GM19240 (cell line): Measurements from ENCODE around the gene CALY.

Source experiments
- DNase-seq: peaks from one replicate; pipeline ENCODE4 v3.0.0; 2011; ENCODE audit warnings: low spot score; ENCODE audit not compliant: insufficient read length

The CALY gene

GRCh38 chr10:133351408-133352318, 15.0 kb upstream of the CALY start:
- DNase-seq, result no peak

DNA sequence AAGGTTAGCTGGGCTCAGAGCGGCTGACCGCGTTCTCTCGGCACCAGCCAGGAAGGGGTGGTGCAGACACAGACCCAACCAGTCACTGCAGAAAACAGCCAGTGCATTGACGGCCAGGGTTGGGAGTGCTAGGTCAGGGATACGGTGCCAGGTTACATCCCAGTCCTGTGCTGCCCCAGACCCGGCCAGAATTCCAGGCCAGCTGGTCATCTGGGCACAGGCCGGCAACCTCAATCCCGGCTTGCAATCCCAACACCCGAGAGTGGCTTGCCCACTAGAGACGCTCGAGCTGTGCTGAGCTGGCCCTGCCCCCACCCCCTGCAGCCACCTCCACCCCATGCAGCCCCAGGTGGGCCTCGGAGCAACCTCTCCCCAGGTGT, 14.2 kb upstream of the CALY start:
- DNase-seq, result no peak

GRCh38 chr10:133350283-133350949, 13.7 kb upstream of the CALY start:
- DNase-seq, result no peak

DNA sequence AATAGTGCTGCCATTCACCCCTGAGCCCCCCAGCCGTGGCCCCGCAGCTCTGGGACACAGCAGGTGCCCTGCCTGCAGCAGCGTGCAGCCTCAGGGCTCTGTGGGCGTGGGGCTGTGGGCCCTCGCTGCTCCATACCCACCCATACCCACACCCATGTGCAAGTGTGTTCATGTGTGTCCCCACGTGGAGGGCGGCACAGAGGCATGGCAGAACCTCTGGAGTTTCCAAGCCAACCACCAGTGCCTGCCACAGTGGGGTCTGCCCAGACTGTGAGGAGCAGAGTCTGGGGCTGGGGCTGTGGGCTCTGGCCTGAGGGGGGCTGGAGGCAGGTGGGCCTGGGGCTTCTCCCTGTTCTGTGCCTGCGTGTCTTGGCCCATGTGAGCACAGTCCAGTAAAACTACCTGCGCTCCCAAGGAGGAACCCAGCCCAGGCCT, 12.9 kb upstream of the CALY start:
- no peak for DNase-seq

- no peak for DNase-seq
Measured at GRCh38 chr10:133349160-133349568, 12.5 kb upstream of the CALY start.

- DNase-seq, result no peak
Measured at GRCh38 chr10:133347710-133348517, 11.2 kb upstream of the CALY start.

GRCh38 chr10:133346413-133346812, 9.7 kb upstream of the CALY start:
- no peak for DNase-seq

- no peak for DNase-seq
Measured at GRCh38 chr10:133344236-133344635, 7.5 kb upstream of the CALY start.

DNA sequence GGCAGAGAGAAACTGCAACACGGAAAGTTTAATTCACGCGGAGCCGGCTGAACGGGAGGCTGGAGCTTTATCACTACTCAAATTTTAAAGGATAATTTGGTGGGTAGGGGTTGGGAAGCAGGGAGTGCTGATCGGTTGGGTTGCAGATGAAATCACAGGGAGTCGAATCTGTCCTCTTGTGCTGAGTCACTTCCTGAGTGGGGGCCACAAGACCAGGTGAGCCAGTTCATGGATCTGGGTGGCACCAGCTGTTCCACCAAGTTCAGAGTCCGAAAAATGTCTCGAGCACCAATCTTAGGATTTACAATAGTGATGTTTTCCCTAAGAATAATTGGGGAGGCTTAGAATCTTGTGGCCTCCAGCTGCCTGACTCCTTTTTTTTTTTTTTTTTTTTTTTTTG, 6.9 kb upstream of the CALY start:
- no peak for DNase-seq

GRCh38 chr10:133342942-133343341, 6.2 kb upstream of the CALY start:
- DNase-seq, result no peak

GRCh38 chr10:133341983-133342382, 5.3 kb upstream of the CALY start:
- no peak for DNase-seq

GRCh38 chr10:133339708-133340380, 3.1 kb upstream of the CALY start:
- no peak for DNase-seq

- DNase-seq, result no peak
Measured at GRCh38 chr10:133338080-133339071, 1.7 kb upstream of the CALY start.

DNA sequence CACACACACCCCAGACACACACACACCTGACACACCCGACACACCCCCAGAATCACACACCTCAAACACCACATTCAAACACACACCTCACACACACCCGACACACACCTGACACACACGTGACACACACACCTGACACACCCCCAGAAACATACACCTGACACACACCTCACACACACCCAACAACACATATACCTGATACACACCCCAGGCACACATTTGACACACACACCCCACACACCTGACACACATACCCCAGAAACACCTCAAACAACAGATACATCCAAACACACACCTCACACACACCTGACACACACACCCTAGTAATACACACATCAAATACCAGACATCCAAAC, 652 bp upstream of the CALY start:
- no peak for DNase-seq

DNA sequence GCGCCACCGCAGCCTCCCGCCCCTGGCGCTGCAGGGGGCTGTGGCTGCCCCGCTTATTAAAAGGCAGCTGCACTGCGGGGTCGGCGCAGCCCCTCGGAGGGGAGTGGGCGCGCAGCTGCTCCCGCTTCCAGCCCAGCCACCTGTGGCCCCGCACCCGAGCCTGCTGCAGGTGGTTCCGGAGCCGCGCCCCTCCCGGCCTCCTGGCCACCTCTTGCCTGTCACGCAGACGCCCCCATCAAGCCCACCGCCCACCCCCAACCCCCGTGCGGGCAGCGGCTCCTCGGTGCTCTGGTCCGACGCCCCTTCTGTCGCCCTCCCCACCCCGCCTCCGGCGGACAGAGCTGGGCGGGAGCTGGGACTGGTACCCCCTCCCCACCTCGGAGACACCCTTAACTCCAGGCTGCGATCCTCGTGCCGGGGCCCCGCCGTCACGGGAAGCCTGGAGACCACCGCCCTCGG, 549 bp downstream of the CALY start:
- no peak for DNase-seq

DNA sequence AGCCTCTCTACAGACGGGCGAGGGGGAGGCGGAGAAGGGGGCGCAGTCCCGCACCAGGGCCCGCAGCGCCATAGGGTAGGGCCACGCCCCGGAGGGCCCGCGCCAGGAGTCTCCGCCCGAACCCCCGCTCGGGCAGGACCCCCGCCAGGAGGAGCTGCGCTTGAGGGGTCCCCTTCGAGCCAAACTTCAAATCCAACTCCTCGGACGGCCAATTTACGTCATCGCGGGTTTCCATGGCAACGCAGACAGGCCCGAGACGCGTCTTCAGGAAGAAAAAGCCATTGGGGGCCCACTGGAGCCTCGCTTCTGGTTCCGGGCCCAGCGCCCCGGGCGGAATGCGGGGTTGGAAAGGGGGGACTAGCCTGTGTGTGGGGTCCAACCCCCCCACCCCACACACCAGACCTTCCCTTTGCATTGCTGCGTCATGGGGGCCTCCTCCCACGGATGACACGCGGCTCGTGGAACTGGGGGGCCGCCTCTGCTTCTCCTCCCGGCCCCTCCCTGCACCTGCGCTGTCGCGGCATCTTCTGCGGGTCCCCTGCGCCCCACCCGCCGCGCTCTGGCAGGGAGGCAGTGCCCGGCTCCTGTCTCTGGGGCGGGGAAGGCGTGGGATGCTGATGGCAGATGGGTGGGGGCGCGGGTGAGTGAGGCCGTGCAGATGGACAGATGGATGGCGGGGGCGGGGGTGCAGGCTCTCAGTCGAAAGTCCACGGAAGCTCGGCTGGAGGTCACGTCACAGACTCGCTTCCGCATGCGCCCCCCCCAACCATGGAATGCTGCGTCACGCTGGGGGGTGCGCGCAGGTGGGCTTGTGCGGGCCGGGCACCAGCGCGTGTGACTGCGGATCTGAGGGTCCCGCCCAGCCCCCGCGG, 1.2 kb downstream of the CALY start:
- no peak for DNase-seq

- no peak for DNase-seq
Measured at GRCh38 chr10:133334503-133335245, 2.0 kb downstream of the CALY start.

DNA sequence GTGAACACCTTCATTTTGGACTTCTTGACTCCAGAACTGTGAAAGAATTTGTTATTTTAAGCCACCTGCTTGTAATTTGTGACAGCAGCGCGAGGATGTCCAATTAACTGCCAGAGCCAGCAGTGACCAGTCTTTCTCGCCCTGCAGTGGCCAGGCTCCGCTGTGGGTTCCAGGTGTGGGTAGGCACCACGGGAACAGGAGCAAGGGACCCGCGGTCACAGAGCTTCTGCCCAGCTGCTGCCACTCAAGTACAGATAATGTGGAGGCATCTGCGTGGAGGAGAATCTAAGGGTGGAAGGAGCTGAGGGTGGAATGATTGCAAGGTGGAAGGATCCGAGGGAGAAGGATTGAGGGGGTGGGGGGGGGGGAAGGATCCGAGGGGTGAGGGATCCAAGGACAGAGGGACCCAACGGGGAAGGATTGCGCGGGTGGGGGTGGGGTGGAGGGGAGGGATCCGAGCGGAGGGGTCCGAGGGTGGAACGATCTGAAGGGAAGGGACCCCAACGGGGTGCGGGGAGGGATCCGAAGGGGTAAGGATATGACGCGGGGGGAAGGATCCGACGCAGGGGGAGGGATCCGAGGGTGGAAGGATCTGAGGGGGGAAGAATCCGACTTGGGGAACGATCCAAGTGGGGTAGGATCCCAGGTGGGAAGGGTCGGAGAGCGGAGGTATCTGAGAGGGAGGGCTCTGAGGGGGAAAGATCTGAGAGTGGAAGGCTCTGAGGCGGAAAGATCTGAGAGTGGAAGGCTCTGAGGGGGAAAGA, 3.6 kb downstream of the CALY start:
- no peak for DNase-seq
